GM18508 (cell line): Measurements from ENCODE around the gene KIF16B.
"Not testable (repeated sequence)": the region's sequence is repeated elsewhere in the genome, so short reads cannot be mapped to it uniquely, and the experiment has no call there.

Source experiments
- ATAC-seq: cut with Tn5 transposase; IDR thresholded peaks from one replicate; pipeline ENCODE4 v1.9.1; 2021; ENCODE audit warnings: moderate number of reproducible peaks; ENCODE audit not compliant: insufficient read depth, unreplicated experiment

KIF16B gene

GRCh38 chr20:16573001-16573965, at the start of gene KIF16B:
TSS of gene KIF16B (minus strand) at chr20:16573448. CDS start at chr20:16573275, 173 bp downstream.
- no peak for ATAC-seq

DNA sequence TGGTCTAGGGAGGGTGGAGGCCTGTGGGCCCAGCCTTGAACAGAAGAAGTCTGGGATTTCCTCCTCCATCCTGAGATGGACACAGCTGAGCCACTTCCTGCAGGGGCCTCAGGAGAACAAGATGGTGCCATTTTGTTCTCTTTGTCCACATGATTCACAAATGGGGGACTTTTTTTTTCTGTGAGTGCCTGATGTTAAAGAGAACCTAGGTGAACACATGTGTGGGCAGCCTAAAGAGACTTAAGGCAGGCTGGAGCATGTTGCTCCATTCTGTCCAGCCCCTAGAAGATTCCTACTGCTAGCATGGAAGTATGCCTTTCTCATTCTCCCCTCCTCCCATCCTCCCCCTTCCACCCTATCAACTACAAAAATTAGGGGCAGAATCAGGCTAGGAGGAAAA, 49.3 kb upstream of the KIF16B start:
- no peak for ATAC-seq

DNA sequence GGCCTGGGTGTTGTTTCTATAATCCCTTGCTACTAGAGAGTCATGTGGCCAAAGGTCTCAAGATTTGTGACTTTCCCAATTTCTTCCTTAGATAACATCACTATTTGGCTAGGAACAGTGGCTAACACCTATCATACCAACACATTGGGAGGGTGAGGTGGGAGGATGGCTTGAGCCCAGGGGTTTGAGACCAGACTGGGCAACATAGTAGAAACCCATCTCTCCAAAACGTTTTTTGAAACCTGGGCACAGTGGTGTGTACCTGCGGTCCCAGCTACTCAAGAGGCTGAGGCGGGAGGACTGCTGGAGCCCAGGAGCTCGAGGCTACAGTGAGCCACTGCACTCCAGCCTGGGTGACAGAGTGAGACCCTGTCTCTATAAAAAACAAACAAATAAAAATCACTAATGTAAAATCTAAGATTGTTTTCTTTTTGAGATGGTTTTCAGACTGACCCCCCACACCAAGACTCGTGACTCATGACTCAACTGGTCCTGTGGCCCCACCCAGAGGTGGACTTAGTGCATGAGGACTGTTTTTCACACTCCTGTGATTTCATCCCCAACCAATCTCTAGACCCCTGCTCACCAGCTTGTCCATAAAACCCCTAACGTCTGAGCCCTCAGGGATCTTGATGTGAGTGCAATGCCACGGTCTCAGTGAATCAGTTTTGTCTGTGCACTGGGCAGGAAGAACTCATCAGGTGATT, 48.3 kb upstream of the KIF16B start:
- no peak for ATAC-seq

DNA sequence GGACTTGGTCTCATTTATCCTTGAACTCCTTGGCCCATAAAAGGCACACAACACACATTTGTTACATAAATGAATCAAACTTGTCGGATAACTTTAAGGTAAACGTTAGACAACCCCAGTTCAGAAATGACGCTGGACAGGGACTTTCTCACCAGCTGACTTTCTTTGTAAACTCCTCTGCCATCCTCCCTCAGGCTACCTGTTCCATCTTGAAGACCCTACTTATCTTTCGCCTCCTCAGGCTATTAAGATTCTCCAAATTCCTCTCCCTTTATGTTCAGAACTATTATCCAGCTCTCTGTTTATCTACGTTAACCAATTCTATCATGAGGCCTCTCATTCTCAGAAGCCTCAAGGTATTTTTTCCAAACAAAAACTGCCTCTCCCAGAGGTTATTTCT, 47.7 kb upstream of the KIF16B start:
- ATAC-seq = no peak

DNA sequence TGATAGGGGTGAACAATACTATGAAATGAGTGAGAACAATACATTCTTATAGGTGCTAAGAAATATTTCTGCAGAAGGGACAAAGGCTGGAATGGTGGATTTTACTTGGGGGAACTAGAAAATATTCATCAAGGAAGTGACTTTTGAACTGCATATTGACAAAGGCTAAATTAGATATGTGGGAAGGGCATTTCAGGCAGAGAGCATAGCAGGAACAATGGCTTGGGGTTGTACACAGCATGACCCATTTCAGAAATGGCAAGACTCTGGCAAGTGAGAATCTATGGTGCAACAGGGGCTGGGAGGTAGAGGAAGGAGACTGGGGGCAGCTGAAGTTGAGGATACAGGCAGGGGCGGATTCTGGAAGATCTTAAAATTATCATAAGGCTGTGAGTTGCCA, 46.7 kb upstream of the KIF16B start:
- ATAC-seq = no peak

GRCh38 chr20:16617056-16617455, 43.8 kb upstream of the KIF16B start:
- no peak for ATAC-seq

DNA sequence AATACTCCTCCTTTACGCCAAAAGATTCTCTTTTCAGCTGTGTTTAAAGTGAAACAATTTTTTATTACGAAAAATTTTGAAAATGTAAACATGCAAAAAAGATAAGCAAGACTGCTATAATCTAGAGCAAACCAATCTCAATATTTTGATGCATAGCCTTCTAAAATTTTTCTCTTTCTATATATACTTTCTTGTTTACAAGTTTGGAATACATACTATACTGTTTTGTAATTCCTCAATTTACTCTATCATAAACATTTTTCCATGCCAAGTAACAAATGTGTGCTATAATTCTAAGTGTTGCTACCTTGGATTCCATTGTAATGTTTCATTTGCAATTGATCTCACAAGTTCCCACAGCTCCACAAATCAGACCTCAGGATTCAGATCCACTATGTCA, 43.1 kb upstream of the KIF16B start:
- no peak for ATAC-seq

DNA sequence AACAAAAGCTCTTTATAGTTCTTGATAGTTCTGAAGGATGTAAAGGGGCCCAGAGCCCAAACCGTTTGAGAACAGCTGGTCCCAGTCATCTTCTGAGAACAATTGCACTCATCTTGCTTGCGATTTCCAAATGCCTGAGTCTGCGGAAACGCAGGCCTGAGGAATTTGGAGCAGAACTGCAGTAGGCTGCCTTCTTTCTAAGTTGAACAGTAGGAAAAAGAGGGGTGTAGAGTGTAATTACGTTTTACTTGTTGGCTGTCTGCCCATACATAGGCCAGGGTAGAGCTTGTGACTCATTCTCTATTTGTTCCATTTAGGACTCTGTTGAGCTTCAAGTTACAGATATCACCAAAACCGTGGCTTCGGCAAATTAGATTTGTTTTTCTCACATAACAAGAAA, 42.0 kb upstream of the KIF16B start:
- no peak for ATAC-seq

DNA sequence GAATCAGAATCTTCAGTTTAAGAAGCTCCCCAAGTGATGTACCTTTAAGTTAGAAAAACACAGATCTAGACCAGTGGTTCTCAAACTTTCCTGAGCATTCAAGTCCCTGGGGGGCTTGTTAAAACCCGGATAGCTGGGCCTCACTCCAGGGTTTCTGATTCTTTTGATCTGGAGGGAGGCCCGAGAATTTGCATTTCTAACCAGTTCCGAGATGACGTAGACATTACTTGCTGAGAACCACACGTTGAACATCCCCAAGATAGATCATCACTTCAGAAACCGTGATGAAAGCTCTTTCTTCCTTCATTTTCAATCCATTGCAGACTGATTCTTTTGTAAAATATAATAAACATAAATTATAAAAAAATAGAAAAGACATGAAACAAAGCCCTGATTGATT, 40.7 kb upstream of the KIF16B start:
- ATAC-seq = no peak

- no peak for ATAC-seq
These were observed 39.5 kb upstream of the KIF16B start for GRCh38 chr20:16612706-16613105.

GRCh38 chr20:16611817-16612216, 38.6 kb upstream of the KIF16B start:
- no peak for ATAC-seq

DNA sequence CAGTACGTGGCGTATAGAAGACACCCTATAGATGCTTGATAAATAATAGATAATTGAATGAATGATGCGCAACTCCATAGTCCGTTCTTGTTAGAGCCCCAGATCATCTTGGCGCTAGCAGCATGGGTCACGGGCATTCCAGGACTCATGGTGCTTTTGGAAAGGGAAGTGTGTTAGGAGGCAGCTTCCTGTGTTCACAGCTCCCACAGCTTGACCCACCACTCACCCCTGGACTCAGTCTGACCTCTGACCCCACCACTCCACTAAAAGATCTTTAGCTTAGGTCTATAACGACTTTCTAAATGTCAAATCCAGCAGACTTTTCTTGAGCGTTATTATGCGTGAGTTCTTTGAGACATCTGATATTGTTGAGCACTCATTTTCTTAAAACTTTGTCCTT, 35.8 kb upstream of the KIF16B start:
- ATAC-seq = no peak

DNA sequence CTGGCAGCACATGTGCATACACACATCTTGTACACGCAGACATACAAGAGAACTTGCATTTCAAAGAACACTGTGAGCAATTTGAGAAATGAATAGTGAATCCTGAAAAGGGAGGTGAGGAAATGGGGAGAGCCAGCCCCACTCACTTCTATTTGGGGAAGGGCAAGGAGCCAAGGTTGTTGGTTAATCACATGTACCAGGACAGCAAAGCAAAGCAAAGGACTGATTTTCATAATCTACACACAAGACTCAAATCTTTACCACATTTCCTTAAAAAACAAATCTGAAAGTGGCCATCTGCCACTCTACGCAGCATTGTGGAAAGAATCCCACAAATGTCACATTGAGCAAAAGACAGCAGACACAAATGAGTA, 35.0 kb upstream of the KIF16B start:
- no peak for ATAC-seq

- no peak for ATAC-seq
These were observed 34.4 kb upstream of the KIF16B start for GRCh38 chr20:16607364-16608276.

DNA sequence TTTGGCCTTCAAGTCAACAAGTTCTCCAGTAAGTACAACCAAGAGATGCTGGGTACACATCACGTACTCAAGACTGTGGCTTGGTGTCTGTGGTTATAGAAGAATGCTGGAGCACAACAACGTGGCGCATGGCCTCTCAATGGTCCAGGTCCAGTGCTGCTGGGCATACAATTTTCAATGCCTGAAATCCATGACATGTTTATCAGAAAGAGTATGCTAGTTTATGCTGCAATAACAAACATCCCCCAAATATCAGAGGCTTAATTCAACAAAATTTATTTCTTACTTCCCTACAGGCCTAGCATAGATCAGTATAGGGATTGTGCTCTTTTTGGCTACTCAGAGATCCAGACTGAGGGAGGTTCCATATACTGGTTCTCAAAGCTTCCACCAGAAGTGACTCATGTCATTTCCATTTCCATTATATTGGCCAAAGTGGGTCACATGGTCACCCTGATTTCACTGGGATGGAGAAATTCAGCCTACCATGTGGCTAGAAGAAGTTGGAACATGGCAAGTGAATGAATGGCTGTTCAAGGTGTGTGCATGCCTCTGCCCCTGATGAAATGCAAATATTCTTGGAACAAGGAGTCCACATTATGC, 33.3 kb upstream of the KIF16B start:
- ATAC-seq = no peak

- ATAC-seq = no peak
These were observed 27.8 kb upstream of the KIF16B start for GRCh38 chr20:16601047-16601446.

DNA sequence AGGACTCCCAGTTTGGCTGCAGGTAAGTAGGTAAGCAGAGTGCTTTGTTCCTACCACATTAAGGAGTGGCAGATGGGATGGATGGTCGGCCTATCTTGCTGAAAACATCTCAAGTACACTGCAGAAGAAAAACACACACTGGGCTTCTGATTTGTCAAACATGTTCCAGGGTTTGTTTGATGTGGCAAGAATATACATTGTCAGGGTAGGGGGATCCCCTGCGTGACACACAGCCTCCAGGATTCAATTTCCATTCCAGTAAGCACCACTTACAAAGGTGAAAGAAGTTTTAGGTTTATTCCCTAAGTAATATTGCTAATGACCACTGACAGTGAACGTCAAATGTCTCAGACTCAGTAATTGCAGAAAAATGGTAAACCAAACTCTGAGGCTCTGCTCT, 26.0 kb upstream of the KIF16B start:
- ATAC-seq = no peak

DNA sequence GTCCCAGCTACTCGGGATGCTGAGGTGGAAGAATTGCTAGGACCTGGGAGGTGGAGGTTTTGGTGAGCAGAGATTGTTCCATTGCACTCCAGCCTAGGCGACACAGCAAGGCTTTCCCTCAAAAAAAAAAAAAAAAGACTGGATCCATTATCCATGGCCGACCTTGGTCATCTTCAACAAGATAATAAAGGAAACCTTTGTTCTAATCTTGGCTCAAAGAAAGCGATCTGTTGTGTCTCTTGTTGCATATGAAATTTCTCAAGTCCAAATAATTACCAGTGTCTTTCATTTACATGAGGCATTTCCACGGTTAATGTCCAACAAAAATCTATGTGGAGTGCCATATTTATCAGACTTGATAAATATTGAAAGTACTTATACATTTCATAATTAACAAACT, 23.7 kb upstream of the KIF16B start:
- ATAC-seq = no peak

DNA sequence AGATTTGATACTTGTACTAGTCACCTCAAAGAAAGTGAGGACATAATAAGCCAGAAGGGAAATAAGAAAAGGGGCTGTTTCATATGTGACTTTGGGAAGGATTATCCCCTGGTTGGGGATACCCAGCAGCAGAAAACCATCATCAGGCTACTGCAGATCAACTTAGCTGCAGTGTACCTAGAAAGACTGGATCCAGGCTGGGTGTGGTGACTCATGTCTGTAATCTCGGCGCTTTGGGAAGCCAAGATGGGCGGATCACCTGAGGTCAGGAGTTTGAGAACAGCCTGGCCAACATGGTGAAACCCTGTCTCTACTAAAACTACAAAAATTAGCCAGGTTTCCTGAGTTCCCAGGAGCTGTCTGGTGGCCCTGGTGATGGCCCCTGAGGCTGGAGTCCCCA, 23.2 kb upstream of the KIF16B start:
- not testable (repeated sequence) for ATAC-seq

DNA sequence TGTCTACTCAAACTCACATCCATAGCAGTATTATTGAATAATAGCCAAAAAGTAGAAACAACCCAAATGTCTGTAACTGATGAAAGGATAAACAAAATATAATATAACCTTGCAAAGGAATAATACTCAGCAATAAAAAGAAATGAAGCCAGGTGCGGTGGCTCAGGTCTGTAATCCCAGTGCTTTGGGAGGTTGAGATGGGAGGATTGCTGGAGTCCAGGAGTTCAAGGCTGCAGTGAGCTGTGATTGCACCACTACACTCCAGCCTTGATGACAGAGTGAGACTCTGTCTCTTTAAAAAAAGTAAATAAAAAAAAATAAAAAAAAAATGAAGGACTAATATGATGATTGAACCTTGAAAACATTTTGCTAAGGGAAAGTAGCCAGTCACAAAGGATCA, 22.1 kb upstream of the KIF16B start:
- no peak for ATAC-seq
